Suprapubic skin (tissue), 4 donors: ENCODE data around the gene RELL1. TPM values are rescaled to one million over a fixed set of nuclear protein-coding genes. Genes with fewer than 3 reads are reported as not detected.

Experiments used
- DNase-seq, 2 donors: peaks; one replicate each; pipeline ENCODE4 v3.0.0-alpha.2; 2019; ENCODE audit warnings: low spot score in 2 of 2
- H3K27ac ChIP-seq: fragments of 200-600 bp; sonication (generic); one replicate; pipeline ENCODE4 v1.5.1; 2019
- H3K27me3 ChIP-seq: fragments of 200-600 bp; sonication (generic); one replicate; pipeline ENCODE4 v1.5.1; 2019
- H3K36me3 ChIP-seq: fragments of 200-600 bp; sonication (generic); one replicate; pipeline ENCODE4 v1.5.1; 2019
- H3K4me1 ChIP-seq: fragments of 200-600 bp; sonication (generic); one replicate; pipeline ENCODE4 v1.5.1; 2019
- H3K4me3 ChIP-seq: fragments of 200-600 bp; sonication (generic); one replicate; pipeline ENCODE4 v1.5.1; 2019; ENCODE audit warnings: mild to moderate bottlenecking
- H3K9me3 ChIP-seq: fragments of 200-600 bp; sonication (generic); one replicate; pipeline ENCODE4 v1.5.1; 2019
- CTCF ChIP-seq, 2 donors: fragments of 200-600 bp in 1 of 2; fragments of 450-650 bp in 1 of 2; sonication (generic) in 1 of 2; IDR thresholded peaks; one replicate each; pipeline ENCODE4 v1.5.1; 2016 to 2019; ENCODE audit warnings: antibody characterized with exemption in 2 of 2, mild to moderate bottlenecking in 1 of 2, moderate library complexity in 1 of 2
- EP300 ChIP-seq: sonication (generic); formaldehyde crosslinking; IDR thresholded peaks from one replicate; pipeline ENCODE4 v1.6.1; 2017; ENCODE audit warnings: antibody characterized with exemption
- POLR2A ChIP-seq, 2 donors: fragments of 450-650 bp; IDR thresholded peaks; one replicate each; pipeline ENCODE4 v1.6.1; 2017; ENCODE audit warnings: antibody characterized with exemption in 2 of 2, mild to moderate bottlenecking in 2 of 2, moderate library complexity in 2 of 2
- POLR2AphosphoS5 ChIP-seq, 3 donors: sonication (generic); formaldehyde crosslinking; IDR thresholded peaks; one replicate each; pipeline ENCODE4 v1.6.1; 2017; ENCODE audit warnings: antibody characterized with exemption in 3 of 3
- whole genome bisulfite sequencing: methylation state at CpG from one replicate; pipeline ENCODE4 v1.1.5; 2018; 5-methylcytosine and 5-hydroxymethylcytosine counted together
- total RNA-seq, 4 donors: library from RNA; depleted of rRNA; stranded (reverse); fragments of >200 nt; gene quantifications; one replicate each; pipeline ENCODE4 v1.1.0, GENCODE V29; 2016

RELL1 gene
- total RNA-seq, 4 donors from 2014 or later: 56.6 to 88.2 (median 66.7) TPM

GRCh38 chr4:37662251-37662650 is 23.9 kb downstream of the RELL1 start:
- WGBS: 10% methylated on average over 1 of the region's 1 CpG
- Histone ChIP-seq H3K27me3 (no peaks in the 10 kb centered on the region), H3K4me3 (no peak overlapping the region), H3K4me1 (peaks cover 63% of the 10 kb centered on the region), H3K9me3 (no peaks in the 10 kb centered on the region), H3K36me3 (peaks cover 5% of the 10 kb centered on the region), H3K27ac (peak overlapping the region; percentile 29)
- TF ChIP-seq POLR2A (IDR thresholded peaks at IDR 0.05): no peak
- no peak for TF ChIP-seq POLR2AphosphoS5 (IDR thresholded peaks at IDR 0.05)
- no peak for TF ChIP-seq CTCF (IDR thresholded peaks at IDR 0.05)
- no peak for TF ChIP-seq EP300
- no peak for DNase-seq

DNA sequence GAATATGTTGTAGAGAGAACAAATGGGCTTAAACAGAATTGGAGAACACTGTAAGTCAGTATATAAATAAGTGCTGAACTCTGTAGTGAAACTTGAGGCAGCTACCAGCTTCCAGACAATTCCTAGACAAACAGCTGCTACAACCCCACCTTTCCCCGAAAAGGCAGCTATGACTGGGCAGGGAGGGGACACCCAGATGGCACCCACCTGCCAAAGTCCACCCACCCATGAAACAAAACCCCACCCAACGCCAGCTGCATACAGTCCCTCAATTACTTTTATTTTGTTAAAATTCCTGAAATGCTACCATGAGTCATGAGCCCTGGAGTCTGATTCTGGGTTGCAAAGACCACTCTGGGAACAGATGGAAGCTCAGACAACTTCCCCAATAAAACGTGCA is 24.4 kb downstream of the RELL1 start:
- no peak for TF ChIP-seq POLR2A (IDR thresholded peaks at IDR 0.05)
- no peak for TF ChIP-seq CTCF (IDR thresholded peaks at IDR 0.05)
- no peak for TF ChIP-seq POLR2AphosphoS5 (IDR thresholded peaks at IDR 0.05)
- no peak for TF ChIP-seq EP300
- 32% methylated on average over 3 of the region's 3 CpGs for WGBS
- Histone ChIP-seq H3K9me3 (peaks cover 2% of the 10 kb centered on the region), H3K4me3 (no peak overlapping the region), H3K27ac (peak overlapping the region; percentile 14), H3K27me3 (no peaks in the 10 kb centered on the region), H3K4me1 (peaks cover 58% of the 10 kb centered on the region), H3K36me3 (peaks cover 5% of the 10 kb centered on the region)
- DNase-seq: no peak

- H3K36me3 ChIP-seq: peaks cover 10% of the 10 kb centered on the region
- peaks cover 37% of the 10 kb centered on the region for H3K4me1 ChIP-seq
- peaks cover 8% of the 10 kb centered on the region for H3K9me3 ChIP-seq
- DNase-seq: no peak
- no peaks in the 10 kb centered on the region for H3K27me3 ChIP-seq
- no peak overlapping the region for H3K4me3 ChIP-seq
- TF ChIP-seq POLR2A (IDR thresholded peaks at IDR 0.05) (no peak), POLR2AphosphoS5 (IDR thresholded peaks at IDR 0.05) (no peak), EP300 (no peak)
- 90% methylated on average over 3 of the region's 3 CpGs for WGBS
- H3K27ac ChIP-seq: no peak overlapping the region
Observed at GRCh38 chr4:37659696-37660095, 26.5 kb downstream of the RELL1 start.

- H3K27me3 ChIP-seq: no peaks in the 10 kb centered on the region
- peaks cover 10% of the 10 kb centered on the region for H3K36me3 ChIP-seq
- 94% methylated on average over 4 of the region's 4 CpGs for WGBS
- H3K4me1 ChIP-seq: peaks cover 13% of the 10 kb centered on the region
- H3K4me3 ChIP-seq: no peak overlapping the region
- no peak overlapping the region for H3K27ac ChIP-seq
- H3K9me3 ChIP-seq: peaks cover 8% of the 10 kb centered on the region
- DNase-seq: no peak
- TF ChIP-seq POLR2AphosphoS5 (IDR thresholded peaks at IDR 0.05) (no peak), EP300 (no peak), POLR2A (IDR thresholded peaks at IDR 0.05) (no peak), CTCF (IDR thresholded peaks at IDR 0.05) (no peak)
Observed at GRCh38 chr4:37656649-37657048, 29.5 kb downstream of the RELL1 start.

DNA sequence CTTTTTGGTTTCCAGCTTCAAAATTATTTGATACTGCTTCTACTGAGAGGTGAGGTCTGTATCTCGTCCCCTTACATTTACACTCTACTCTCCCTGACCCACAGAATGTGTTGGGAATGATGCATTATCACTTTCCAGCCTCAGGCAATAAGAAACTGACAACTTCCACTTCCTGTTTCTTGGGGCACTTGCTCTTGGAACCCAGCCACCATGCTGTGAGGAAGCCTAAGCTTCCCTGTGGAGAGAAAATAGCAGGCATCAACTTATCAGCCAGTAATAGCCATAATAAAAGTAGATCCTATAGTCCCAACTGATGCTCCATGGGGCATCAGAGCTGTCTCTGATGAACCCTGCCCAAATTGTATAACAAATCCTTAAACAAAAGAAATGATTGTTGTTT is 32.6 kb downstream of the RELL1 start:
- Histone ChIP-seq H3K27ac (no peak overlapping the region), H3K27me3 (no peaks in the 10 kb centered on the region), H3K4me3 (no peak overlapping the region), H3K9me3 (peaks cover 8% of the 10 kb centered on the region), H3K4me1 (peaks cover 4% of the 10 kb centered on the region), H3K36me3 (peaks cover 10% of the 10 kb centered on the region)
- 86% methylated on average over 1 of the region's 1 CpG for WGBS
- no peak for TF ChIP-seq CTCF (IDR thresholded peaks at IDR 0.05)
- no peak for TF ChIP-seq POLR2AphosphoS5 (IDR thresholded peaks at IDR 0.05)
- TF ChIP-seq POLR2A (IDR thresholded peaks at IDR 0.05): no peak
- TF ChIP-seq EP300: no peak
- no peak for DNase-seq
